HEK293 (cell line): Measurements from ENCODE around the gene RHOT2.

Experiments
- HOXC10 ChIP-seq: sonication (generic); formaldehyde crosslinking; IDR thresholded peaks from 2 replicates; pipeline ENCODE4 v1.8.1; 2023; ENCODE audit warnings: mild to moderate bottlenecking, missing genetic modification reagents
- KLF16 ChIP-seq: fragments of 450-650 bp; formaldehyde crosslinking; IDR thresholded peaks from 2 replicates; pipeline ENCODE4 v1.5.1; 2017; ENCODE audit warnings: missing biosample characterization, missing genetic modification characterization
- MEIS1 ChIP-seq: sonication (generic); formaldehyde crosslinking; IDR thresholded peaks from 2 replicates; pipeline ENCODE4 v1.8.1; 2022; ENCODE audit warnings: missing genetic modification reagents, mild to moderate bottlenecking, borderline replicate concordance
- SETDB1 ChIP-seq: IDR thresholded peaks from one replicate; pipeline ENCODE4 v1.6.1; 2017; ENCODE audit warnings: mild to moderate bottlenecking, low read length, moderate library complexity, mixed read lengths; ENCODE audit not compliant: insufficient read length
- ZBTB17 ChIP-seq: fragments of 450-650 bp; formaldehyde crosslinking; IDR thresholded peaks from 2 replicates; pipeline ENCODE4 v1.5.1; 2016; ENCODE audit warnings: missing biosample characterization, missing genetic modification characterization
- ZBTB21 ChIP-seq: fragments of 450-650 bp; formaldehyde crosslinking; IDR thresholded peaks from 2 replicates; pipeline ENCODE4 v1.5.1; 2017; ENCODE audit warnings: missing biosample characterization, missing genetic modification characterization
- ZFP37 ChIP-seq: fragments of 450-650 bp; formaldehyde crosslinking; IDR thresholded peaks from 2 replicates; pipeline ENCODE4 v1.5.1; 2016; ENCODE audit warnings: missing biosample characterization, missing genetic modification characterization
- ZFP41 ChIP-seq: fragments of 450-650 bp; formaldehyde crosslinking; IDR thresholded peaks from 2 replicates; pipeline ENCODE4 v1.5.1; 2016; ENCODE audit warnings: missing biosample characterization, missing genetic modification characterization, borderline replicate concordance
- ZFP69B ChIP-seq: fragments of 450-650 bp; formaldehyde crosslinking; IDR thresholded peaks from 2 replicates; pipeline ENCODE4 v1.5.1; 2016; ENCODE audit warnings: missing biosample characterization, missing genetic modification characterization
- ZNF121 ChIP-seq: fragments of 450-650 bp; formaldehyde crosslinking; IDR thresholded peaks from 2 replicates; pipeline ENCODE4 v1.5.1; 2016; ENCODE audit warnings: missing biosample characterization, missing genetic modification characterization
- ZNF132 ChIP-seq: fragments of 450-650 bp; formaldehyde crosslinking; IDR thresholded peaks from 2 replicates; pipeline ENCODE4 v1.5.1; 2017; ENCODE audit warnings: missing biosample characterization, missing genetic modification characterization, borderline replicate concordance
- ZNF211 ChIP-seq: fragments of 450-650 bp; formaldehyde crosslinking; IDR thresholded peaks from 2 replicates; pipeline ENCODE4 v1.5.1; 2016; ENCODE audit warnings: low read depth, missing biosample characterization, missing genetic modification characterization
- ZNF223 ChIP-seq: fragments of 450-650 bp; formaldehyde crosslinking; IDR thresholded peaks from 2 replicates; pipeline ENCODE4 v1.5.1; 2016; ENCODE audit warnings: missing biosample characterization, missing genetic modification characterization
- ZNF274 ChIP-seq, 2 experiments: fragments of 200-500 bp in 1 of 2; fragments of 450-650 bp in 1 of 2; sonication (Bioruptor generic) in 1 of 2; formaldehyde crosslinking in 1 of 2; IDR thresholded peaks; 2 replicates each; pipeline versions ENCODE4 v1.5.1 to v1.6.1; 2014 to 2016; ENCODE audit warnings: borderline replicate concordance in 1 of 2, inconsistent platforms in 1 of 2, low read length in 1 of 2, missing biosample characterization in 1 of 2, missing genetic modification characterization in 1 of 2
- ZNF341 ChIP-seq: fragments of 450-650 bp; formaldehyde crosslinking; IDR thresholded peaks from 2 replicates; pipeline ENCODE4; 2016; ENCODE audit warnings: low read depth, missing biosample characterization, missing genetic modification characterization
- ZNF37A ChIP-seq: fragments of 450-650 bp; IDR thresholded peaks from 2 replicates; pipeline ENCODE4 v1.5.1; 2018; ENCODE audit warnings: missing biosample characterization, missing genetic modification characterization
- ZNF48 ChIP-seq: fragments of 450-650 bp; formaldehyde crosslinking; IDR thresholded peaks from 2 replicates; pipeline ENCODE4 v1.5.1; 2016; ENCODE audit warnings: missing biosample characterization, missing genetic modification characterization
- ZNF513 ChIP-seq: fragments of 450-650 bp; IDR thresholded peaks from 2 replicates; pipeline ENCODE4 v1.5.1; 2018; ENCODE audit warnings: missing biosample characterization, missing genetic modification characterization
- ZNF529 ChIP-seq: fragments of 450-650 bp; formaldehyde crosslinking; IDR thresholded peaks from 2 replicates; pipeline ENCODE4 v1.5.1; 2017; ENCODE audit warnings: missing genetic modification characterization, missing biosample characterization; ENCODE audit not compliant: insufficient replicate concordance
- ZNF530 ChIP-seq: fragments of 450-650 bp; formaldehyde crosslinking; IDR thresholded peaks from 2 replicates; pipeline ENCODE4 v1.5.1; 2016; ENCODE audit warnings: low read depth, missing biosample characterization, missing genetic modification characterization
- ZNF555 ChIP-seq: fragments of 450-650 bp; formaldehyde crosslinking; conservative IDR thresholded peaks from 2 replicates; pipeline ENCODE4 v1.5.1; 2017; ENCODE audit warnings: missing biosample characterization, mild to moderate bottlenecking, missing genetic modification characterization, inconsistent platforms
- ZNF626 ChIP-seq: fragments of 450-650 bp; sonication (Bioruptor Pico); formaldehyde crosslinking; IDR thresholded peaks from 2 replicates; pipeline ENCODE4 v1.5.1; 2018; ENCODE audit warnings: missing biosample characterization, missing genetic modification characterization, inconsistent platforms
- ZNF658 ChIP-seq: fragments of 450-650 bp; formaldehyde crosslinking; IDR thresholded peaks from 2 replicates; pipeline ENCODE4; 2016; ENCODE audit warnings: missing biosample characterization, missing genetic modification characterization
- ZXDB ChIP-seq: fragments of 450-650 bp; formaldehyde crosslinking; IDR thresholded peaks from 2 replicates; pipeline ENCODE4 v1.5.1; 2016; ENCODE audit warnings: missing biosample characterization, missing genetic modification characterization
- TF ChIP-seq, protein P1 (sequence below): fragments of 450-650 bp; formaldehyde crosslinking; IDR thresholded peaks from 2 replicates; pipeline ENCODE4 v1.5.1; 2016; ENCODE audit warnings: missing biosample characterization, missing genetic modification characterization, borderline replicate concordance
- TF ChIP-seq, protein P2 (sequence below): fragments of 450-650 bp; formaldehyde crosslinking; IDR thresholded peaks from 2 replicates; pipeline ENCODE4 v1.5.1; 2016; ENCODE audit warnings: missing biosample characterization, missing genetic modification characterization, borderline replicate concordance
- TF ChIP-seq, protein P3 (sequence below): fragments of 450-650 bp; formaldehyde crosslinking; IDR thresholded peaks from 2 replicates; pipeline ENCODE4 v1.5.1; 2016; ENCODE audit warnings: missing biosample characterization, missing genetic modification characterization
- TF ChIP-seq, protein P4 (sequence below): fragments of 450-650 bp; IDR thresholded peaks from 2 replicates; pipeline ENCODE4 v1.5.1; 2018; ENCODE audit warnings: missing biosample characterization, mild to moderate bottlenecking, missing genetic modification characterization

The RHOT2 gene

DNA sequence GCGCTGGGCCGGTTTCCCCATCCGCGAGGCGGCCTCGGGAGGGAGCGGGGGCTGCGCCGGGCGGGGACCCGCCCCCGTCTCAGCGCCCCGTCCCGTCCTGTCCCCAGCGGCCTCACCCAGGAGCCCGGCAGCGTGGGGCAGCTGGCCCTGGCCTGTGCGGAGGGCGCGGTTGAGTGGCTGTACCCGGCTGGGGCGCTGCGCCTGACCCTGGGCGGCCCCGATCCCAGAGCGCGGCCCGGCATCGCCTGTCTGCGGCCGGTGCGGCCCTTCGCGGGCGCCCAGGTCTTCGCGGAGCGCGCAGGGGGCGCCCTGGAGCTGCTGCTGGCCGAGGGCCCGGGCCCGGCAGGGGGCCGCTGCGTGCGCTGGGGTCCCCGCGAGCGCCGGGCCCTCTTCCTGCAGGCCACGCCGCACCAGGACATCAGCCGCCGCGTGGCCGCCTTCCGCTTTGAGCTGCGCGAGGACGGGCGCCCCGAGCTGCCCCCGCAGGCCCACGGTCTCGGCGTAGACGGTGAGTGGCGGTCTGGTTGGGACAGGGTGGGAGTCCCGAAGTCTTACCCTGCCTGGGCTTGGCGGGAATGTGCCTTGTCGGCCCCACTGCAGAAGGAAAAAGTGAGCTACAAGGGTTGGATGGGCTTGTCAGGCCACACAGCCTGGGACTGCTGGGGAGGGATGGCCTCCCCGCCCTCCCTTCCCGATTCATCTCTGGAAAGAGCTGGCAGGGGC is 47.7 kb downstream of the RHOT2 start (continued):
- TF ChIP-seq, protein P1, sequence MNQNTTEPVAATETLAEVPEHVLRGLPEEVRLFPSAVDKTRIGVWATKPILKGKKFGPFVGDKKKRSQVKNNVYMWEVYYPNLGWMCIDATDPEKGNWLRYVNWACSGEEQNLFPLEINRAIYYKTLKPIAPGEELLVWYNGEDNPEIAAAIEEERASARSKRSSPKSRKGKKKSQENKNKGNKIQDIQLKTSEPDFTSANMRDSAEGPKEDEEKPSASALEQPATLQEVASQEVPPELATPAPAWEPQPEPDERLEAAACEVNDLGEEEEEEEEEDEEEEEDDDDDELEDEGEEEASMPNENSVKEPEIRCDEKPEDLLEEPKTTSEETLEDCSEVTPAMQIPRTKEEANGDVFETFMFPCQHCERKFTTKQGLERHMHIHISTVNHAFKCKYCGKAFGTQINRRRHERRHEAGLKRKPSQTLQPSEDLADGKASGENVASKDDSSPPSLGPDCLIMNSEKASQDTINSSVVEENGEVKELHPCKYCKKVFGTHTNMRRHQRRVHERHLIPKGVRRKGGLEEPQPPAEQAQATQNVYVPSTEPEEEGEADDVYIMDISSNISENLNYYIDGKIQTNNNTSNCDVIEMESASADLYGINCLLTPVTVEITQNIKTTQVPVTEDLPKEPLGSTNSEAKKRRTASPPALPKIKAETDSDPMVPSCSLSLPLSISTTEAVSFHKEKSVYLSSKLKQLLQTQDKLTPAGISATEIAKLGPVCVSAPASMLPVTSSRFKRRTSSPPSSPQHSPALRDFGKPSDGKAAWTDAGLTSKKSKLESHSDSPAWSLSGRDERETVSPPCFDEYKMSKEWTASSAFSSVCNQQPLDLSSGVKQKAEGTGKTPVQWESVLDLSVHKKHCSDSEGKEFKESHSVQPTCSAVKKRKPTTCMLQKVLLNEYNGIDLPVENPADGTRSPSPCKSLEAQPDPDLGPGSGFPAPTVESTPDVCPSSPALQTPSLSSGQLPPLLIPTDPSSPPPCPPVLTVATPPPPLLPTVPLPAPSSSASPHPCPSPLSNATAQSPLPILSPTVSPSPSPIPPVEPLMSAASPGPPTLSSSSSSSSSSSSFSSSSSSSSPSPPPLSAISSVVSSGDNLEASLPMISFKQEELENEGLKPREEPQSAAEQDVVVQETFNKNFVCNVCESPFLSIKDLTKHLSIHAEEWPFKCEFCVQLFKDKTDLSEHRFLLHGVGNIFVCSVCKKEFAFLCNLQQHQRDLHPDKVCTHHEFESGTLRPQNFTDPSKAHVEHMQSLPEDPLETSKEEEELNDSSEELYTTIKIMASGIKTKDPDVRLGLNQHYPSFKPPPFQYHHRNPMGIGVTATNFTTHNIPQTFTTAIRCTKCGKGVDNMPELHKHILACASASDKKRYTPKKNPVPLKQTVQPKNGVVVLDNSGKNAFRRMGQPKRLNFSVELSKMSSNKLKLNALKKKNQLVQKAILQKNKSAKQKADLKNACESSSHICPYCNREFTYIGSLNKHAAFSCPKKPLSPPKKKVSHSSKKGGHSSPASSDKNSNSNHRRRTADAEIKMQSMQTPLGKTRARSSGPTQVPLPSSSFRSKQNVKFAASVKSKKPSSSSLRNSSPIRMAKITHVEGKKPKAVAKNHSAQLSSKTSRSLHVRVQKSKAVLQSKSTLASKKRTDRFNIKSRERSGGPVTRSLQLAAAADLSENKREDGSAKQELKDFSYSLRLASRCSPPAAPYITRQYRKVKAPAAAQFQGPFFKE, result no peak
- TF ChIP-seq ZBTB21 (tag by site-specific recombination), result no peak
- TF ChIP-seq, protein P2, sequence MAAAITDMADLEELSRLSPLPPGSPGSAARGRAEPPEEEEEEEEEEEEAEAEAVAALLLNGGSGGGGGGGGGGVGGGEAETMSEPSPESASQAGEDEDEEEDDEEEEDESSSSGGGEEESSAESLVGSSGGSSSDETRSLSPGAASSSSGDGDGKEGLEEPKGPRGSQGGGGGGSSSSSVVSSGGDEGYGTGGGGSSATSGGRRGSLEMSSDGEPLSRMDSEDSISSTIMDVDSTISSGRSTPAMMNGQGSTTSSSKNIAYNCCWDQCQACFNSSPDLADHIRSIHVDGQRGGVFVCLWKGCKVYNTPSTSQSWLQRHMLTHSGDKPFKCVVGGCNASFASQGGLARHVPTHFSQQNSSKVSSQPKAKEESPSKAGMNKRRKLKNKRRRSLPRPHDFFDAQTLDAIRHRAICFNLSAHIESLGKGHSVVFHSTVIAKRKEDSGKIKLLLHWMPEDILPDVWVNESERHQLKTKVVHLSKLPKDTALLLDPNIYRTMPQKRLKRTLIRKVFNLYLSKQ (tag by site-specific recombination), result no peak
- no peak for TF ChIP-seq ZNF132 (tag by site-specific recombination)
- TF ChIP-seq, protein P3, sequence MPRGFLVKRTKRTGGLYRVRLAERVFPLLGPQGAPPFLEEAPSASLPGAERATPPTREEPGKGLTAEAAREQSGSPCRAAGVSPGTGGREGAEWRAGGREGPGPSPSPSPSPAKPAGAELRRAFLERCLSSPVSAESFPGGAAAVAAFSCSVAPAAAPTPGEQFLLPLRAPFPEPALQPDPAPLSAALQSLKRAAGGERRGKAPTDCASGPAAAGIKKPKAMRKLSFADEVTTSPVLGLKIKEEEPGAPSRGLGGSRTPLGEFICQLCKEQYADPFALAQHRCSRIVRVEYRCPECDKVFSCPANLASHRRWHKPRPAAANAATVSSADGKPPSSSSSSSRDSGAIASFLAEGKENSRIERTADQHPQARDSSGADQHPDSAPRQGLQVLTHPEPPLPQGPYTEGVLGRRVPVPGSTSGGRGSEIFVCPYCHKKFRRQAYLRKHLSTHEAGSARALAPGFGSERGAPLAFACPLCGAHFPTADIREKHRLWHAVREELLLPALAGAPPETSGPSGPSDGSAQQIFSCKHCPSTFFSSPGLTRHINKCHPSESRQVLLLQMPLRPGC (tag by site-specific recombination), result no peak
- TF ChIP-seq ZNF274 (IDR thresholded peaks at IDR 0.05; ENCODE audit: low read length), result no peak
- no peak for TF ChIP-seq ZNF274 (tag by site-specific recombination; IDR thresholded peaks at IDR 0.05; ENCODE audit: borderline replicate concordance)
- TF ChIP-seq HOXC10, result no peak
- peak; percentile 38 for TF ChIP-seq ZNF341 (tag by site-specific recombination)
- TF ChIP-seq ZFP69B (tag by site-specific recombination), result no peak
- TF ChIP-seq ZNF555, result no peak
- no peak for TF ChIP-seq ZBTB17
- no peak for TF ChIP-seq ZNF626 (tag by site-specific recombination)
- TF ChIP-seq ZNF530 (tag by site-specific recombination), result no peak
- no peak for TF ChIP-seq ZFP37 (tag by site-specific recombination)
- TF ChIP-seq ZNF513 (tag by site-specific recombination), result no peak
- no peak for TF ChIP-seq MEIS1 (CRISPR knock-in tag)
- TF ChIP-seq ZFP41 (tag by site-specific recombination), result no peak
- TF ChIP-seq, protein P4, sequence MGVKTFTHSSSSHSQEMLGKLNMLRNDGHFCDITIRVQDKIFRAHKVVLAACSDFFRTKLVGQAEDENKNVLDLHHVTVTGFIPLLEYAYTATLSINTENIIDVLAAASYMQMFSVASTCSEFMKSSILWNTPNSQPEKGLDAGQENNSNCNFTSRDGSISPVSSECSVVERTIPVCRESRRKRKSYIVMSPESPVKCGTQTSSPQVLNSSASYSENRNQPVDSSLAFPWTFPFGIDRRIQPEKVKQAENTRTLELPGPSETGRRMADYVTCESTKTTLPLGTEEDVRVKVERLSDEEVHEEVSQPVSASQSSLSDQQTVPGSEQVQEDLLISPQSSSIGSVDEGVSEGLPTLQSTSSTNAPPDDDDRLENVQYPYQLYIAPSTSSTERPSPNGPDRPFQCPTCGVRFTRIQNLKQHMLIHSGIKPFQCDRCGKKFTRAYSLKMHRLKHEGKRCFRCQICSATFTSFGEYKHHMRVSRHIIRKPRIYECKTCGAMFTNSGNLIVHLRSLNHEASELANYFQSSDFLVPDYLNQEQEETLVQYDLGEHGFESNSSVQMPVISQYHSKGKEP (tag by site-specific recombination), result no peak
- no peak for TF ChIP-seq ZNF48
- TF ChIP-seq ZNF529 (tag by site-specific recombination), result no peak
- no peak for TF ChIP-seq ZNF211 (tag by site-specific recombination)
- TF ChIP-seq KLF16 (tag by site-specific recombination), result no peak
- TF ChIP-seq ZNF37A (tag by site-specific recombination), result no peak
- no peak for TF ChIP-seq ZXDB (tag by site-specific recombination)
- TF ChIP-seq ZNF223, result no peak
- no peak for TF ChIP-seq ZNF121 (tag by site-specific recombination)
- TF ChIP-seq SETDB1, result no peak
- TF ChIP-seq ZNF658, result no peak
